H1 (cell line): ENCODE measurements around the gene KANSL1. TPM values are rescaled to one million over a fixed set of nuclear protein-coding genes. Genes with fewer than 3 reads are reported as not detected.

Experiments
- SIX5 ChIP-seq: IDR thresholded peaks from 2 replicates; pipeline ENCODE4 v1.6.1; 2011; ENCODE audit warnings: mild to moderate bottlenecking, low read depth, low read length
- polyA plus RNA-seq, 7 experiments: library from polyadenylated mRNA; depleted of rRNA in 3 of 7; stranded (reverse) in 5 of 7; unstranded in 2 of 7; fragments of >200 nt in 5 of 7; fragments of 200-250 nt in 2 of 7; gene quantifications; 1 replicate in 5 of 7; 2 replicates in 1 of 7; 4 replicates in 1 of 7; pipeline versions ENCODE4 v1.2.1 to v1.2.3, GENCODE V29; 2011 to 2013; ENCODE audit warnings: missing spikeins in 2 of 7, mixed read lengths in 2 of 7
- total RNA-seq: library from RNA; stranded (reverse); fragmentation: NEBNext Ultra II Directional; extraction: Animal tissue kit (Norgen Biotek cat#: 25700); gene quantifications from 2 replicates; pipeline ENCODE4 v1.2.1, GENCODE V29; 2021

Gene KANSL1
- total and polyA plus RNA-seq, 2 of the 8 experiments (the other 6 are each of a cell fraction or from before 2014, with no cell fraction given): 34.0 to 128 TPM

DNA sequence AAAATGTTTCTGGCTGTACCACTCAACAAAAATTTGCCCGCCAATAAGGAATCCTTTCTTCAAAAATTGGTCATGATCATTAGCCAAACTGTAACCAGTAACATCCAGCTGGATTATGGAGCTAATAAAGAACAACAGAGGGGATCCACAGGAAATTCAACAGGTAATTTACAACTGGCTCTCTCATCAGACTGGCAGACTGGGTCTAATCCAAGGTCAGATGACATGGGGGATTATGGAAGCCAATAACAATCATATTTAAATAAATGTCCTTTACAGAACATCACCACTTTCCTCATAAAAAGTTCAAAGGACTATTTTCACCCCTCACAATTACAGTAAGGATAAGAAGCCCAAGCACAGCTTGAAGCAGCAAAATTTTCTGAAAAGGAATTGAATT, 66.4 kb downstream of the KANSL1 start (continued):
- no peak for TF ChIP-seq SIX5
